Stimulated activated naive CD8-positive, alpha-beta T cell treated with anti-CD3 and anti-CD28 coated beads, Interleukin-15, Interleukin-2, amounts not matched to agents 100 ng/mL and 50 ng/mL, for 24 hours (primary cell): Measurements from ENCODE around the gene KMO.
A peak's percentile ranks its signal among the peaks of the same experiment; 100 is the strongest.

Experiments
- H3K27ac Mint-ChIP-seq: one replicate; pipeline ENCODE4 v1.8.0; 2021; ENCODE audit warnings: mild to moderate bottlenecking, mixed read lengths
- H3K27me3 Mint-ChIP-seq: one replicate; pipeline ENCODE4 v1.8.0; 2021; ENCODE audit warnings: mixed read lengths
- H3K36me3 Mint-ChIP-seq: one replicate; pipeline ENCODE4 v1.8.0; 2021; ENCODE audit warnings: low read depth, mixed read lengths
- H3K4me1 Mint-ChIP-seq: one replicate; pipeline ENCODE4 v1.8.0; 2021; ENCODE audit warnings: low read depth, mixed read lengths
- H3K4me3 Mint-ChIP-seq: one replicate; pipeline ENCODE4 v1.8.0; 2021; ENCODE audit warnings: mild to moderate bottlenecking, mixed read lengths
- H3K9me3 Mint-ChIP-seq: one replicate; pipeline ENCODE4 v1.8.0; 2021; ENCODE audit warnings: mixed read lengths

Gene KMO

DNA sequence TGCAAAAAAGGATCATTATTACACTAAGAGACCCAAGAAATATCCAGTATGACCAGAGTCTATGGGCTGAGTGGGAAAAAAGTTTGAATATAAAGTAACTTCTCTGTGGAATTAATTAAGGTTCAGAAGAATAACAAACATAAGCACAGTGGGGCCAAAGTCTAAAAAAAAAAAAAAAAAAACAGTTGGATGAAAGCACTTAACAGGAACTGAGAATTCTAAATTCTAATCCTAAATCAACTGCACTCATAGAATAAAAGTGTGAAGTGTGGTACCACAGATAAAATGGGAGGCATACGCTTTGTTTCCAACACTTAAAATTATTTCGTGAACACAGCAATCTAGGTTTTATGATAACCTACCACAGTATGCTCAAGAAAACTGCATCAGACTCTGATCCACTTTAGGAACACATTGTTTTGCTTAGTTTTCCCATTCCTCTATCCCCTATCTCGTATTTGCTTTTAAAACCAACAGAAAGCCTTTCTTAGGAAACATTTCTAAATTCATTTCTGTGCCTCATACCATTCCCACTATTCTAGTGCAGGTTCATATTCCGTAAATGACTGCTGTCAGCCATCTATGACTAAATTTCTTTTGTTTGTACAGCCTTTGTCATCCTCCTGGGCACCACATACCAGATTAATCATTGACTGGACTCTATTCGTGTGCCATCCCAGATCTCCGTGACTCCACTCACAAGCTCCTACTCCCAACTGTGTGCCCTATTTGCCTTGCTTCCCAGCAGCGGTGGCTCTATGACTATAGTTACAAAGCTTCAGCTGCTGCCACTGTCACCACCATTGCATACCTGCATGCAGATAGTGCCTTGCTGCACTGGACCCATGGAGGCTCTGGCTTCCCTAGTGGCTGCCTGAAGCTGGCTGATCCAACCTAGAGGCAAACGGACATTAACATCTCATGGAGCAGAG is 83.1 kb downstream of the KMO start:
- H3K4me1 Mint-ChIP-seq = peaks cover 41% of the 10 kb centered on the region
- peaks cover 5% of the 10 kb centered on the region for H3K36me3 Mint-ChIP-seq
- no peaks in the 10 kb centered on the region for H3K9me3 Mint-ChIP-seq
- H3K27me3 Mint-ChIP-seq = no peaks in the 10 kb centered on the region
- no peak overlapping the region for H3K27ac Mint-ChIP-seq
- no peak overlapping the region for H3K4me3 Mint-ChIP-seq

DNA sequence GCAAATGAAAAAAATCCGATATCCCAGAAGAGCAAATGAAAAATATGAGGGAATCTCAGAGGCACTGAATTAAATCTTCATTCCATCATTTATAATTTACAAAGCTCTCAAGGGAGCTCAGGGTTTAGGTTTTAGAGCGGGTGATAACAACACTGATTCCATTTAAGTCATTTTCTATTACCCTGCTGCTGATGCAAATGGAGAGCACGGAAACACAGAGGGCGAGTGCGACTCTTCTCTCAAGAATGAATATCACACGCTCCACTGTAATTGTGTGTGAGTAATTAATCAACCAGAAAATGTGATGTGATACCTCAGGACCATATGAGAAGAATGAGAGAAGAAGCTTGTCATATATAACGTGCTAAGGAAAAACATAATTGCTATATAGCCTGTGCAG is 85.2 kb downstream of the KMO start:
- Mint-ChIP-seq H3K4me3 (no peak overlapping the region), H3K27me3 (no peaks in the 10 kb centered on the region), H3K27ac (no peak overlapping the region), H3K4me1 (peaks cover 40% of the 10 kb centered on the region), H3K9me3 (no peaks in the 10 kb centered on the region), H3K36me3 (peaks cover 12% of the 10 kb centered on the region)

DNA sequence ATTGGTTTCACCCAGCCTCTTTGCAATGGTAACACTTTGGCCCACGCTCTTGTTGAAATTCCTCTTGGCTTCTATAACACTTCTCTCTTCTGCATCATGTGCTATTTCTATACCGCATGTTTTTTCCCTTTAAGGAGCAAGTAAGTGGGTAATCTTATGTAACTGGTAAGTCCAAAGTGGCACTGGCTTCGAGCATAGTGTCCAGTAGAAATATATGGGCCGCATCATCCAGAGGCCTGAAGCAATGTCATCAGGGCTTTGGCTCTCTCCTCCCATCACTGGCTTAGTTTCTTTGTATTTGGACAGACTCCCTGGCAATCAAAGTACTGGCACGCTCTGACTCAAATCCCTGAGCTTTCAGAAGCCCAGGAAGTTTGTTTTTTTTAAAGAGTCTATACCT is 90.5 kb downstream of the KMO start:
- no peaks in the 10 kb centered on the region for H3K9me3 Mint-ChIP-seq
- peaks cover 13% of the 10 kb centered on the region for H3K4me1 Mint-ChIP-seq
- H3K4me3 Mint-ChIP-seq = no peak overlapping the region
- peaks cover 9% of the 10 kb centered on the region for H3K36me3 Mint-ChIP-seq
- no peak overlapping the region for H3K27ac Mint-ChIP-seq
- H3K27me3 Mint-ChIP-seq = no peaks in the 10 kb centered on the region

DNA sequence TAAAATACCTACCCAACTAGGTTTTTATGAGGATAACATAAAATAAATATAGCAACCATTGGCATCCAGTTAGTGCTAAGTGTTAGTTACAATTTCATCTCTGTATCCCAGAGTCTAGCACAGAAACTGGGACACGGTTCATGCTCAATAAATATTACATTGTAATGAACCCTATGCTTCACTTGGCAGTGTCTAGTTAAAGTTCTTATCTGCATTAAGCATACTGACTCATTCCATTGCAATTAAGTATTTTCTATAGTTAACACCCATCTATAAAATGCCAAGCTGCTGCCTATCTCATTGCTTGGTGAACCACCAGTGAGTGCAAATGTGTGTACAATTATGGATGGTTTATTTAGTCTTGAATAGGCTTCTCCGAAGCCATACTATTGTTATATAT is 92.8 kb downstream of the KMO start:
- Mint-ChIP-seq H3K27ac (no peak overlapping the region), H3K27me3 (no peaks in the 10 kb centered on the region), H3K4me3 (no peak overlapping the region), H3K4me1 (peaks cover 15% of the 10 kb centered on the region), H3K36me3 (peaks cover 15% of the 10 kb centered on the region), H3K9me3 (no peaks in the 10 kb centered on the region)

DNA sequence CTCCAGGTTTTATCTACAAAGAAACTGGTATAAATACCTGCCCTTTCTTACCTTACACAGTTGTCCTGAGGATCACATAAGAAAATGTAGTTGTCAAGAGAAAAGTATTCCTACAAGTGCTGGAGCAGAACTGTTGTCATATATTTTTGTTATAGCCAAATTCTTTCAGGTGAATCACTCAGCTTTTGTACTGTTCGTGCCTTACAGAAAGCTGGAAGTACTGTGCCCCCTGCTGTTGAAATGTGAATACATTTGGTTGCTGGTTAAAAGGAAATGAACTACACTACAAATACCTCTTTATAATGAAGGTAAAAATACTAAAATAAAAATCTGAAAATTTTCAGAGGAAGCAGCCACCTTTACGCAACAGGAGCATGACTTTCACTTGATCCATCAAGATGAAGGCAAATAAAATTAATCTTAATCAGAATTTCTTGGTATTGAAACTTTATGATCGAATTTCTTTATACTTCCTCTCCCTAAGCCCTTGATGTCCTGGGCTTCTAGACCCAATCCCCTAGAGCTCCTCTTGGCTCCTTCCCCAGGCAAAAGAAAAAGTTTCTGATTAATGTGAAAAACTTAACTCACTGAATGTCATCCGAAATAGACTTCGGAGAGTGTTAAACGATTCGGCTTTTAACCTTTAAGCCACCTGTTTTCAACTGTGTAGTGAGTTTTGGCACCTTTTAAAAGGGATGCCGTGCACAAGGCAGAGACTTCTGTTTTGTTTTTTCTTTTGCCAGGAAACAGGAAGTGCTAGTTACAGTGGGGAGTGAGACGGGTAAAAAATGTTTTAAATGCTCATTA is 95.5 kb downstream of the KMO start:
- Mint-ChIP-seq H3K4me1 (peaks cover 28% of the 10 kb centered on the region), H3K4me3 (peak overlapping the region; percentile 8), H3K27me3 (no peaks in the 10 kb centered on the region), H3K36me3 (peaks cover 18% of the 10 kb centered on the region), H3K9me3 (no peaks in the 10 kb centered on the region), H3K27ac (peak overlapping the region; percentile 59)

DNA sequence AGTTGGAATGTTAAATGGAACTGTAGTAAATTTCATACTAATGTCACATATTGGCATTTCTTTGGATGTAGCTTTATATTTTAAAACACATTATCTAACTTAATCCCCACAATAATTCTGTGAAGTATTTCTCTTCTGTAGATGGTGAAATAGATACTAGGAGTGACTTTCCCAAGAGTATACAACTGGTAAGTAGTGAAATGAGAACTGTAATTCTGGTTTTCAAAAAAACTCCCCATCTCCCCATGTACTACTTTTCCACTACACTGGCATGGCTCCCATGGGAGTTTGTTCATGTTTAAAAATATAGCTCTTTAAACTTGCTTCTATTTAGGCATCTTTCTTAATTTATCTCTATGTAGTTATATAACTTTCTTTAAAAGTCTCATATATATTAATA is 97.8 kb downstream of the KMO start:
- Mint-ChIP-seq H3K27me3 (no peaks in the 10 kb centered on the region), H3K36me3 (peaks cover 38% of the 10 kb centered on the region), H3K27ac (no peak overlapping the region), H3K4me1 (peaks cover 35% of the 10 kb centered on the region), H3K9me3 (no peaks in the 10 kb centered on the region), H3K4me3 (no peak overlapping the region)

DNA sequence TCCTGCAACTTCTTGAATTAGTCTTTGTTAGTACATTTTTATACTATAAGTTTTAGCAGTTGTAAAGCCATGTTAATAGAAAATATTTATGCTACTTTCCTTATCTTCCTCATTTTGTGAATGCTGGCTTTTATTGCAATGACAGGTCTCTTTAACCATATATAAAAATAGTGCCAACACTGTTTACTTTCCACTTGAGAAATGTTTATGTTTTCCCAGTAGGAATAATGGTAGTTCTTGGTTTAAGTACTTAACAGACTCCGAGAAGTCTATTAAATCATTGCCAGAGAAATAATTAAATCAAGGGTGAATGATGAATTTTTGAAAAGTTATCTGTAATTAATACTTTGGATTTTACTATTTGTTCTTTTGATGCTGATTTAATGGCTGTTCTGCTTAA is 98.3 kb downstream of the KMO start:
- no peak overlapping the region for H3K4me3 Mint-ChIP-seq
- no peak overlapping the region for H3K27ac Mint-ChIP-seq
- no peaks in the 10 kb centered on the region for H3K9me3 Mint-ChIP-seq
- H3K27me3 Mint-ChIP-seq = no peaks in the 10 kb centered on the region
- peaks cover 43% of the 10 kb centered on the region for H3K36me3 Mint-ChIP-seq
- peaks cover 40% of the 10 kb centered on the region for H3K4me1 Mint-ChIP-seq

DNA sequence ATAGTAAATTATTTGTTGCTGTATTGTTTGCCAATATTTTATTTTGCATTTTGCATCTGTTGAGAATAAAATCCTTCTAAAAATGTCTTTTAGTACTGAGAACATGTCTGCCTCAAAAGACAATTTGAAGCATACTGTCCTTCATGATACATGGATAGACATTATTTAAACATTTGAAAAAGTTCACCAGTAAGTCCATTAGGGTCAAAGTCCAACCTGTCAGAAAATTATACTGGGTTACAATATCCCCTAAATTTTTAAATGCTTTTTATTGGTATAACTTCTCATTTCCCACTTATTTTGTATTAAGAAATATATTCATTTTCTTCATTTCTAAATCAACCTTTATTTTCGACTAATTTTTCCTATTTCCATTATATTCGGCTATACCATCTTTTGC is 98.7 kb downstream of the KMO start:
- peaks cover 43% of the 10 kb centered on the region for H3K4me1 Mint-ChIP-seq
- no peak overlapping the region for H3K27ac Mint-ChIP-seq
- no peaks in the 10 kb centered on the region for H3K27me3 Mint-ChIP-seq
- H3K36me3 Mint-ChIP-seq = peaks cover 46% of the 10 kb centered on the region
- no peaks in the 10 kb centered on the region for H3K9me3 Mint-ChIP-seq
- no peak overlapping the region for H3K4me3 Mint-ChIP-seq

DNA sequence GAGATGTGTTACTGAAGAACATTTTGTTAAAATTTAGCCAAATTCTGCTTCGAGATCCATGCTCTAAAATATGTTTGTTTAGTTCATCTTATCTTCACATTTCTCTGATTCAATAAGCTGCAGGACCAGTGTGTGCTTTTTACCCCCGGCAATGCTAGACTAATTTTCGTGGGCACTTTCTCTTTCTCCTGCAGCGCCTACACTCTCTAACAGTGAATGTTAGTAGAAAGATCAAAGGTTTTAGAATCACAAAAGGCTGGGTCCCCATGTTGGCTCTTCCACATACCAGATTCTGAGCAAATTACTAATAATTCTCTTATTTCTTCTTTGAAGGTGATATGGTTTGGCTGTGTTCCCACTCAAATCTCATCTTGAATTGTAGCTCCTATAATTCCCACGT is 99.5 kb downstream of the KMO start:
- Mint-ChIP-seq H3K27me3 (no peaks in the 10 kb centered on the region), H3K27ac (no peak overlapping the region), H3K9me3 (no peaks in the 10 kb centered on the region), H3K4me1 (peaks cover 48% of the 10 kb centered on the region), H3K4me3 (peak overlapping the region; percentile 57), H3K36me3 (peaks cover 51% of the 10 kb centered on the region)

DNA sequence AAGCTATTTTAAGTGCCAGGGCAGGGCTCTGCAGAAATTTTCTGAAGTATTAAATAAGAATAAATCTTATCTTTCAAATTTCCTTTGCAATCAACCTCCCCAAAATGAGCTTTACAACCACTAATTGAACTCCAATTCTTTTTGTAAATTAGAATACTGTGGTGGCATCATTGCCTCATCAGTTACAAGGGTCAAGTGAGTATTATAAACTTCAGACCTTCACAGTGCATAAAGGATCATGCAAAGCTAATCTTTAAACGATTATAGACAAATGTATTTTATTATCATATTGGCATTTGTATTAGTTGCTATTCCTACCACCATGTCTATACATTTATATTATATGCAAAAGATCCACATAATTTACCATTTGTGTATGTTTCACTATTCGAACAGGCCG is 100.8 kb downstream of the KMO start:
- Mint-ChIP-seq H3K36me3 (peaks cover 57% of the 10 kb centered on the region), H3K4me1 (peaks cover 53% of the 10 kb centered on the region)

DNA sequence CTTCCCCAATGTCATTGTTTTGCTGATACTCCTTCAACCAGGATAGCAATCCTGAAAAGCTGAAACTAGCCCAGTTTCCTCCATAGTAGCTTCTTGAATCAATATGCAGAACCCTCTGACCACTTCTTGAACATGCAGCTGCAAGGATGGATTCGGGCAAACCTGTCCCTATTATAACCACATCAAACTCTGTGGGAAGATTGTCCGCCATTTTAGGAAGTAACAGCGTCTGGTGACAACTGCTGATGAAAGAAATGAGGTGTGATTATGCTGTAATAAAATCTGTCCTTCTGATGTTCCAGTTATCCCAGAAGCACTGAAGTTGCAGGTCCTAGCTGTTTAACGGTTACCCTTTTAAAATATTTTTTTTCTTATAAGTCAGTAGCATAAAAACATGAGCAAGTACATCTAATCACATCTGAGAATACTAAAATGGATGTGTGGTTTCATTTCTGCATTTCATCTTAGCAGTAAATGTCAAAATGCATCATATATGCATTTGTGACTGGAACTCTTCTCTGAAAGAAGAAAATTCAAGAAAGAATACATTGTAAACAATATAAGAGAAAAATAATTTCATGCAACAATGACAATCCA is 103.5 kb downstream of the KMO start:
- Mint-ChIP-seq H3K9me3 (no peaks in the 10 kb centered on the region), H3K27ac (peak overlapping the region; percentile 40), H3K4me3 (no peak overlapping the region), H3K4me1 (peaks cover 54% of the 10 kb centered on the region), H3K36me3 (peaks cover 52% of the 10 kb centered on the region), H3K27me3 (no peaks in the 10 kb centered on the region)

More for the DNA sequence above, 100.8 kb downstream of the KMO start:
- Mint-ChIP-seq H3K27me3 (no peaks in the 10 kb centered on the region), H3K9me3 (no peaks in the 10 kb centered on the region), H3K4me3 (no peak overlapping the region), H3K27ac (no peak overlapping the region)

DNA sequence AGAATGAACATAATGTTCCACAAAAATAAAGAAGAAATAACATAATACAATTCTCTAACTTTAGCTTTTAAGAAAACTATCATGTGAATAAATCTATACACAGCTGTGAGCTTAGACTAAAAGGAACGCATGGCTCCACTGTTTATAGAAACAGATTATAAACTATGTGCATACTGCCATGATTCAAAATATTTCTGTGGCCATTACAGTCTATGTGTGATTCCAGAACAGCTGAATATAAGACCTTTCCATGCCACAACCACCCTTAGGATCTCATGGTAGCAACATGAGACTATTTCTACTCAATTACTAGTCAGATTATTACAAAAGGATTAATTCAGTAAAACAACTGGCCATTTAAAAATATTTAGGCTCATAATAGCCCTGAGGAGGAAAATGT is 104.1 kb downstream of the KMO start:
- no peak overlapping the region for H3K27ac Mint-ChIP-seq
- H3K9me3 Mint-ChIP-seq = no peaks in the 10 kb centered on the region
- peak overlapping the region; percentile 54 for H3K4me3 Mint-ChIP-seq
- no peaks in the 10 kb centered on the region for H3K27me3 Mint-ChIP-seq
- peaks cover 59% of the 10 kb centered on the region for H3K4me1 Mint-ChIP-seq
- H3K36me3 Mint-ChIP-seq = peaks cover 52% of the 10 kb centered on the region

DNA sequence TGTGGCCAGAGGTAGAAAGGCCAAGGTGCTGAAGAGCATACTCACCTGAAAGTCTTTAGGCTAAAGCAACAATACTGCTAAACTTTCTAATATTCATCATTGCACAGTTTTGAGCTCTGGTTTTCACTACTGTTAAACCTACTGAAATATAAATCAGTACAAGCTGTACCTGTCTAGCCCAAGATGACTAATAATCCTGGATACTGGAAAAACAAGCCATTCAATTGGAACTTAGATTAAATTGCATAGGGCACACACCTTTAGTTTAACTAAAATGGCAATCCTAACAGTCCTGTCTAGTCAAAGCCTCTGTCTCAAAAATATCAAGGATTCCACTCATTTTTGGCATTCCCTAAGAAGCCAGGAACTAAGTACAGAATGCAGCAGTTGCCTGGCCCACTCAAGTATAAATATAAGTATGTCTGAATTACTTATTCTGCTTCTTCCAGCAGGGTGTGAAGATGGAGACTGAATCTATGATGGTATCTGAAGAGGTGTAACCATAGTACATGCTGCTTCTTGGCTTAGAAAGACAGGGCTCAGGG is 104.9 kb downstream of the KMO start:
- Mint-ChIP-seq H3K36me3 (peaks cover 45% of the 10 kb centered on the region), H3K4me3 (peak overlapping the region; percentile 87), H3K9me3 (peaks cover 1% of the 10 kb centered on the region), H3K27me3 (no peaks in the 10 kb centered on the region), H3K27ac (no peak overlapping the region), H3K4me1 (peaks cover 52% of the 10 kb centered on the region)

DNA sequence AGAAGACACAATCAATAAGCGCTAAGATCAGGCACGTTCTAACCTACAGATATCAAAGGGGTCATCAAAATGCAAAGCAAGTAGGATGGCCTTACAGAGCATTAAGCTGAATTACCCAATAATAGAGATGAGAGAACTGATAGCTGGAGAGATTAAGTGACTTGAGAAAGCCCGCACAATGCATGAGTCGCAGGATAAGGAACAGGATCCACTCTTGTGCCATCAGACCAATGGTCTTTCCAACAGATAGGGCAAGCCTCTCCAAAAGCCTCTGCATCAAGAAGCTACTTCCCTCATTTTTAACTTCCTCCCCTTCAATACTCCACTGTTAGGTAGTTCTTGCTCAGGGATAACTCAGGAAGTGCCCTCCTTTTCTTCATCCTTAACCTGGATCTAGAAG is 105.4 kb downstream of the KMO start:
- Mint-ChIP-seq H3K36me3 (peaks cover 42% of the 10 kb centered on the region), H3K27me3 (no peaks in the 10 kb centered on the region), H3K4me1 (peaks cover 48% of the 10 kb centered on the region), H3K4me3 (peak overlapping the region; percentile 87), H3K27ac (no peak overlapping the region), H3K9me3 (peaks cover 6% of the 10 kb centered on the region)
